Gastrocnemius medialis (tissue), 4 donors: ENCODE results near the gene ZBED4.

Source experiments
- CTCF ChIP-seq, 5 experiments: fragments of 450-650 bp in 3 of 5; fragments of 200-600 bp in 2 of 5; sonication (generic) in 2 of 5; IDR thresholded peaks in 4 of 5; conservative IDR thresholded peaks in 1 of 5; 1 replicate in 4 of 5; 2 replicates in 1 of 5; pipeline ENCODE4 v1.5.1; 2016 to 2019; ENCODE audit warnings: antibody characterized with exemption in 5 of 5, mild to moderate bottlenecking in 3 of 5, moderate library complexity in 3 of 5
- POLR2A ChIP-seq, 2 donors: fragments of 450-650 bp; IDR thresholded peaks; one replicate each; pipeline ENCODE4 v1.6.1; 2017; ENCODE audit warnings: antibody characterized with exemption in 2 of 2, mild to moderate bottlenecking in 2 of 2, moderate library complexity in 2 of 2

- TF ChIP-seq CTCF (IDR thresholded peaks at IDR 0.05 in 4 of 5, conservative IDR thresholded peaks at IDR 0.05 in 1 of 5): peak in 4 of 5 experiments; percentile 97 to 100 (median 99)
- TF ChIP-seq POLR2A (IDR thresholded peaks at IDR 0.05): no peak
Observed at GRCh38 chr22:49929211-49929979, 75.8 kb downstream of the ZBED4 start.
